ENCODE data around the gene ZBTB9.

ZBTB9 gene

GRCh38 chr6:33407132-33407718 lies 47.2 kb upstream of the ZBTB9 start:
- no peak for DNase-seq (ENCODE audit: low spot score)
- Histone ChIP-seq H3K27me3 (ENCODE audit: insufficient read depth, poor library complexity, severe bottlenecking) (no peaks in the 10 kb centered on the region), H3K4me1 (ENCODE audit: insufficient read depth, poor library complexity, severe bottlenecking) (no peaks in the 10 kb centered on the region), H3K9me3 (ENCODE audit: severe bottlenecking) (no peaks in the 10 kb centered on the region), H3K27ac (ENCODE audit: poor library complexity, severe bottlenecking) (no peak overlapping the region), H3K36me3 (ENCODE audit: low read depth) (peaks cover 71% of the 10 kb centered on the region), H3K4me3 (ENCODE audit: severe bottlenecking) (no peak overlapping the region)
- no peak for ATAC-seq (ENCODE audit: low read depth)
- TF ChIP-seq CTCF (IDR thresholded peaks at IDR 0.05; ENCODE audit: poor library complexity, severe bottlenecking) = peak; percentile 23

- DNase-seq (ENCODE audit: low spot score) = peak; percentile 98
- ATAC-seq (ENCODE audit: low read depth) = peak; percentile 93
- no peaks in the 10 kb centered on the region for H3K4me1 ChIP-seq (ENCODE audit: insufficient read depth, poor library complexity, severe bottlenecking)
- H3K4me3 ChIP-seq (ENCODE audit: severe bottlenecking) = peak overlapping the region; percentile 60
- peak overlapping the region; percentile 74 for H3K27ac ChIP-seq (ENCODE audit: poor library complexity, severe bottlenecking)
- H3K9me3 ChIP-seq (ENCODE audit: severe bottlenecking) = no peaks in the 10 kb centered on the region
- no peaks in the 10 kb centered on the region for H3K27me3 ChIP-seq (ENCODE audit: insufficient read depth, poor library complexity, severe bottlenecking)
- TF ChIP-seq CTCF (IDR thresholded peaks at IDR 0.05; ENCODE audit: poor library complexity, severe bottlenecking) = no peak
- peaks cover 61% of the 10 kb centered on the region for H3K36me3 ChIP-seq (ENCODE audit: low read depth)
Observed at GRCh38 chr6:33410050-33410710, 44.2 kb upstream of the ZBTB9 start.

GRCh38 chr6:33410711-33411631 lies 43.4 kb upstream of the ZBTB9 start, which contains the start of gene PHF1:
PHF1 (plus strand) TSS chr6:33411014; CDS start chr6:33412264, 1,250 bp downstream.
- ATAC-seq (ENCODE audit: low read depth) (peak; percentile 24), DNase-seq (ENCODE audit: low spot score) (no peak)
- no peaks in the 10 kb centered on the region for H3K27me3 ChIP-seq (ENCODE audit: insufficient read depth, poor library complexity, severe bottlenecking)
- H3K27ac ChIP-seq (ENCODE audit: poor library complexity, severe bottlenecking) = peak within 1 kb of the TSS; percentile 74
- H3K4me3 ChIP-seq (ENCODE audit: severe bottlenecking) = peak within 1 kb of the TSS; percentile 60
- H3K9me3 ChIP-seq (ENCODE audit: severe bottlenecking) = no peaks in the 10 kb centered on the region
- TF ChIP-seq CTCF (IDR thresholded peaks at IDR 0.05; ENCODE audit: poor library complexity, severe bottlenecking) = no peak
- peaks cover 59% of the 10 kb centered on the region for H3K36me3 ChIP-seq (ENCODE audit: low read depth)
- no peaks in the 10 kb centered on the region for H3K4me1 ChIP-seq (ENCODE audit: insufficient read depth, poor library complexity, severe bottlenecking)

- Histone ChIP-seq H3K4me3 (ENCODE audit: severe bottlenecking) (peak overlapping the region; percentile 60), H3K36me3 (ENCODE audit: low read depth) (peaks cover 59% of the 10 kb centered on the region), H3K27ac (ENCODE audit: poor library complexity, severe bottlenecking) (peak overlapping the region; percentile 74), H3K4me1 (ENCODE audit: insufficient read depth, poor library complexity, severe bottlenecking) (peaks cover 6% of the 10 kb centered on the region), H3K9me3 (ENCODE audit: severe bottlenecking) (no peaks in the 10 kb centered on the region), H3K27me3 (ENCODE audit: insufficient read depth, poor library complexity, severe bottlenecking) (no peaks in the 10 kb centered on the region)
- ATAC-seq (ENCODE audit: low read depth) (no peak), DNase-seq (ENCODE audit: low spot score) (no peak)
- TF ChIP-seq CTCF (IDR thresholded peaks at IDR 0.05; ENCODE audit: poor library complexity, severe bottlenecking) = no peak
Observed at GRCh38 chr6:33411632-33412005, 42.8 kb upstream of the ZBTB9 start.
